K562 (cell line): ENCODE measurements around the gene PTPN7. TPM values are rescaled to one million over a fixed set of nuclear protein-coding genes. Genes with fewer than 3 reads are reported as not detected.

Experiments used
- ARNT ChIP-seq, 2 experiments: fragments of 450-650 bp; IDR thresholded peaks; 2 replicates each; pipeline ENCODE4 v1.6.1; 2016; ENCODE audit warnings: mild to moderate bottlenecking in 1 of 2
- CBFA2T3 ChIP-seq: fragments of 450-650 bp; IDR thresholded peaks from 2 replicates; pipeline ENCODE4 v1.6.1; 2017
- CREB3L1 ChIP-seq: fragments of 450-650 bp; IDR thresholded peaks from 2 replicates; pipeline ENCODE4 v1.6.1; 2014; ENCODE audit warnings: low read depth, mild to moderate bottlenecking, moderate library complexity, borderline replicate concordance
- CTCFL ChIP-seq: IDR thresholded peaks from 2 replicates; pipeline ENCODE4 v1.6.1; 2011; ENCODE audit warnings: borderline replicate concordance, low read depth, mild to moderate bottlenecking, moderate library complexity, low read length; ENCODE audit not compliant: insufficient read depth, poor library complexity, severe bottlenecking
- E2F5 ChIP-seq: sonication (generic); formaldehyde crosslinking; IDR thresholded peaks from 2 replicates; pipeline ENCODE4 v1.8.0; 2022; ENCODE audit warnings: mild to moderate bottlenecking, missing genetic modification reagents
- MYNN ChIP-seq, 2 experiments: sonication (generic); formaldehyde crosslinking in 1 of 2; IDR thresholded peaks; 2 replicates each; pipeline versions ENCODE4 v1.5.0 to v1.6.1; 2016 to 2020; ENCODE audit warnings: antibody characterized with exemption in 1 of 2, missing genetic modification reagents in 1 of 2
- SMC3 ChIP-seq: conservative IDR thresholded peaks from 2 replicates; pipeline ENCODE4 v1.6.1; 2011; ENCODE audit warnings: low read depth, low read length, improper control_type of control experiment; ENCODE audit not compliant: insufficient read depth
- SRSF3 ChIP-seq: fragments of 200-400 bp; formaldehyde crosslinking; IDR thresholded peaks from 2 replicates; pipeline ENCODE4 v1.6.1; 2016; ENCODE audit warnings: mild to moderate bottlenecking, low read length, moderate library complexity; ENCODE audit not compliant: insufficient read depth
- STAG1 ChIP-seq: sonication (generic); formaldehyde crosslinking; IDR thresholded peaks from 2 replicates; pipeline ENCODE4 v1.5.0; 2020; ENCODE audit warnings: missing genetic modification reagents, borderline replicate concordance
- ZBTB40 ChIP-seq, 2 experiments: fragments of 450-650 bp in 1 of 2; sonication (generic) in 1 of 2; formaldehyde crosslinking in 1 of 2; IDR thresholded peaks; 2 replicates each; pipeline versions ENCODE4 v1.7.1 to v1.9.0; 2016 to 2022; ENCODE audit warnings: inconsistent platforms in 1 of 2, mild to moderate bottlenecking in 1 of 2, missing genetic modification reagents in 1 of 2
- ZNF274 ChIP-seq: IDR thresholded peaks from 2 replicates; pipeline ENCODE4 v1.6.1; 2011; ENCODE audit warnings: low read depth, mild to moderate bottlenecking, low read length, moderate library complexity, borderline replicate concordance
- ZNF76 ChIP-seq: fragments of 250-450 bp; sonication (Bioruptor Pico); IDR thresholded peaks from 2 replicates; pipeline ENCODE4 v1.4.0; 2020; ENCODE audit warnings: mild to moderate bottlenecking, moderate library complexity, borderline replicate concordance
- polyA plus RNA-seq, 8 experiments: library from polyadenylated mRNA; depleted of rRNA in 4 of 8; stranded (reverse) in 5 of 8; unstranded in 3 of 8; fragments of >200 nt; fragmentation: Nextera tagmentation in 2 of 8; fragmentation: Illumina TruSeq in 1 of 8; extraction: Ambion mirVana in 2 of 8; extraction: Trizol in 1 of 8; gene quantifications; 2 replicates each; pipeline versions ENCODE4 v1.2.1 to v1.2.3, GENCODE V29; 2011 to 2014; ENCODE audit warnings: inconsistent platforms in 1 of 8, missing spikeins in 1 of 8
- total RNA-seq, 7 experiments: library from RNA; depleted of rRNA in 6 of 7; stranded (reverse); fragments of >200 nt in 6 of 7; fragmentation: Illumina TruSeq in 2 of 7; extraction: Trizol in 2 of 7; gene quantifications; 2 replicates each; pipeline versions ENCODE4 v1.2.1 to v1.2.3, GENCODE V29; 2011 to 2021; ENCODE audit warnings: low replicate concordance in 1 of 7

The PTPN7 gene
- total and polyA plus RNA-seq, 9 of the 15 experiments (the other 6 are each of a cell fraction or from before 2014, with no cell fraction given), result 18.7 to 144 (median 120) TPM

- TF ChIP-seq SRSF3 (no peak), ZBTB40 (IDR thresholded peaks at IDR 0.05) (no peak), ZBTB40 (CRISPR knock-in tag; IDR thresholded peaks at IDR 0.05) (no peak), E2F5 (CRISPR knock-in tag) (no peak), CTCFL (peak; percentile 59), CREB3L1 (no peak), SMC3 (peak; percentile 40; the same call in 1 of the 2 replicates), ARNT (IDR thresholded peaks at IDR 0.05) (no peak), STAG1 (CRISPR knock-in tag) (peak; percentile 41; the same call in 1 of the 2 replicates), MYNN (IDR thresholded peaks at IDR 0.05) (0 out of 2 replicates have a peak, but pooled peaks have one; percentile 18), MYNN (CRISPR knock-in tag; IDR thresholded peaks at IDR 0.05) (no peak), ZNF76 (CRISPR knock-in tag) (no peak), CBFA2T3 (no peak), ZNF274 (no peak)
Measured at GRCh38 chr1:202189001-202189790, 28.8 kb upstream of the PTPN7 start (continued).
